Parathyroid adenoma (tissue), 2 donors: Measurements from ENCODE around the gene DNAI7.
A peak's percentile ranks its signal among the peaks of the same experiment; 100 is the strongest.

Source experiments
- H2AFZ ChIP-seq: fragments of 300-600 bp; sonication (generic); one replicate; pipeline ENCODE4 v1.7.0; 2017; ENCODE audit warnings: antibody characterized with exemption, mild to moderate bottlenecking
- H3K27ac ChIP-seq: fragments of 300-600 bp; sonication (generic); one replicate; pipeline ENCODE4 v1.7.0; 2017
- H3K27me3 ChIP-seq: fragments of 300-600 bp; sonication (generic); one replicate; pipeline ENCODE4 v1.7.0; 2017; ENCODE audit warnings: low read length; ENCODE audit not compliant: control insufficient read depth, insufficient read depth
- H3K36me3 ChIP-seq: fragments of 300-600 bp; sonication (generic); one replicate; pipeline ENCODE4 v1.7.0; 2017; ENCODE audit warnings: low read length; ENCODE audit not compliant: control insufficient read depth, insufficient read depth
- H3K4me1 ChIP-seq: fragments of 300-600 bp; sonication (generic); one replicate; pipeline ENCODE4 v1.7.0; 2017; ENCODE audit warnings: control low read depth
- H3K4me2 ChIP-seq: fragments of 300-600 bp; sonication (generic); one replicate; pipeline ENCODE4 v1.7.0; 2017; ENCODE audit warnings: low read length
- H3K4me3 ChIP-seq: fragments of 300-600 bp; sonication (generic); one replicate; pipeline ENCODE4 v1.7.0; 2017; ENCODE audit warnings: low read depth, low read length
- H3K79me2 ChIP-seq: fragments of 300-600 bp; sonication (generic); one replicate; pipeline ENCODE4 v1.7.0; 2017; ENCODE audit warnings: control low read depth
- H3K9ac ChIP-seq: fragments of 300-600 bp; sonication (generic); one replicate; pipeline ENCODE4 v1.7.0; 2017; ENCODE audit warnings: mild to moderate bottlenecking
- H3K9me3 ChIP-seq: fragments of 300-600 bp; sonication (generic); one replicate; pipeline ENCODE4 v1.7.0; 2017; ENCODE audit warnings: low read length; ENCODE audit not compliant: control insufficient read depth
- TF ChIP-seq, protein P1 (sequence below): fragments of 300-600 bp; sonication (generic); IDR thresholded peaks from one replicate; pipeline ENCODE4 v1.7.0; 2017; ENCODE audit warnings: antibody characterized with exemption, mild to moderate bottlenecking
- donor health status: primary hyperparathyroidism.

The DNAI7 gene

DNA sequence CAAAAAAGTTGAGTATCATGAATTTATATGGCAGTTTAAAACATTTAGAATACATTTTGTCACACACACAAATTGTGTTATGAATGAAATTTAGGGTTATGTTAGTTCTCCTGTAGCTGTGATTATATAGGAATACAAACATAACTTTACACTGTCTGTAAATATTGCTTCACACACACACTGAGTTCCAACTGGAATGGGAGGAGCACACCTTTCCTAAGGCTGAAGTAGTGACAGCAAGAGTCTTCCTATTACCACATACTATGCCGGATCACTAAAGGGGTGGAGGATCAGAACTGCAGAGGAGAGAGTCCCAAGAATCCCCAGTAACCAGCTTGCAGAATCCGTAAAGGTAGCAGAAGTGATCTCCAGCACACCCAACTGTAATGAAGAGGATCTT is 63.7 kb downstream of the DNAI7 start:
- TF ChIP-seq, protein P1, sequence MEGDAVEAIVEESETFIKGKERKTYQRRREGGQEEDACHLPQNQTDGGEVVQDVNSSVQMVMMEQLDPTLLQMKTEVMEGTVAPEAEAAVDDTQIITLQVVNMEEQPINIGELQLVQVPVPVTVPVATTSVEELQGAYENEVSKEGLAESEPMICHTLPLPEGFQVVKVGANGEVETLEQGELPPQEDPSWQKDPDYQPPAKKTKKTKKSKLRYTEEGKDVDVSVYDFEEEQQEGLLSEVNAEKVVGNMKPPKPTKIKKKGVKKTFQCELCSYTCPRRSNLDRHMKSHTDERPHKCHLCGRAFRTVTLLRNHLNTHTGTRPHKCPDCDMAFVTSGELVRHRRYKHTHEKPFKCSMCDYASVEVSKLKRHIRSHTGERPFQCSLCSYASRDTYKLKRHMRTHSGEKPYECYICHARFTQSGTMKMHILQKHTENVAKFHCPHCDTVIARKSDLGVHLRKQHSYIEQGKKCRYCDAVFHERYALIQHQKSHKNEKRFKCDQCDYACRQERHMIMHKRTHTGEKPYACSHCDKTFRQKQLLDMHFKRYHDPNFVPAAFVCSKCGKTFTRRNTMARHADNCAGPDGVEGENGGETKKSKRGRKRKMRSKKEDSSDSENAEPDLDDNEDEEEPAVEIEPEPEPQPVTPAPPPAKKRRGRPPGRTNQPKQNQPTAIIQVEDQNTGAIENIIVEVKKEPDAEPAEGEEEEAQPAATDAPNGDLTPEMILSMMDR = no peak

GRCh38 chr12:25130741-25131188 is 64.2 kb downstream of the DNAI7 start:
- Histone ChIP-seq H2AFZ (no peak overlapping the region), H3K27ac (no peak overlapping the region), H3K4me2 (no peak overlapping the region), H3K9ac (no peak overlapping the region), H3K36me3 (no peaks in the 10 kb centered on the region), H3K79me2 (no peaks in the 10 kb centered on the region), H3K9me3 (no peaks in the 10 kb centered on the region), H3K4me3 (no peak overlapping the region), H3K27me3 (no peaks in the 10 kb centered on the region), H3K4me1 (no peaks in the 10 kb centered on the region)
- TF ChIP-seq, protein P1 = peak; percentile 51

More for the DNA sequence above, 63.7 kb downstream of the DNAI7 start:
- Histone ChIP-seq H3K4me2 (no peak overlapping the region), H3K27ac (no peak overlapping the region), H3K9me3 (no peaks in the 10 kb centered on the region), H3K4me3 (no peak overlapping the region), H3K27me3 (no peaks in the 10 kb centered on the region), H3K36me3 (no peaks in the 10 kb centered on the region), H2AFZ (no peak overlapping the region), H3K9ac (no peak overlapping the region), H3K79me2 (no peaks in the 10 kb centered on the region), H3K4me1 (no peaks in the 10 kb centered on the region)

DNA sequence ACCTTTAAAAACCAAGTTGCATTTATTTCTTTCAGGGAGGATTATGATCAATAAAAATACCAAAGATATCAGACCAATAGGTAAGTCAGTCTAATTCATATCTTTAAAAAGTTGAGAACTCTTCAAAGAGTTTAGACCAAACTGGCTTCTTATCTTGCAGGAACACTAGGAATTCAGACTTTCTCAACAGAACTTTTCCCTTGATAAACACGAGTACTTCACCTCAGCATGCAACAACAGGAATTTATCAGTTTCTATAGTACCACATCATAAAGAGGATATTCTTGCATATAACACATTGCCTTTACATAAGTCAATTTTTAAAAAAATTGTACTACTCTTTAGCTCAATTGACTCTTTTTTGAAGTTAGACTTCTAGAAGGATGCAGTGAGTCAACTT is 68.2 kb downstream of the DNAI7 start:
- TF ChIP-seq, protein P1 = no peak
- H3K4me1 ChIP-seq = no peaks in the 10 kb centered on the region
- H2AFZ ChIP-seq = no peak overlapping the region
- H3K27me3 ChIP-seq = no peaks in the 10 kb centered on the region
- H3K9me3 ChIP-seq = no peaks in the 10 kb centered on the region
- H3K36me3 ChIP-seq = no peaks in the 10 kb centered on the region
- no peak overlapping the region for H3K27ac ChIP-seq
- no peak overlapping the region for H3K4me3 ChIP-seq
- H3K4me2 ChIP-seq = no peak overlapping the region
- no peaks in the 10 kb centered on the region for H3K79me2 ChIP-seq
- H3K9ac ChIP-seq = no peak overlapping the region

- no peaks in the 10 kb centered on the region for H3K4me1 ChIP-seq
- no peaks in the 10 kb centered on the region for H3K9me3 ChIP-seq
- H3K27me3 ChIP-seq = no peaks in the 10 kb centered on the region
- no peak overlapping the region for H3K27ac ChIP-seq
- H3K36me3 ChIP-seq = no peaks in the 10 kb centered on the region
- H2AFZ ChIP-seq = no peak overlapping the region
- H3K4me3 ChIP-seq = no peak overlapping the region
- no peaks in the 10 kb centered on the region for H3K79me2 ChIP-seq
- H3K4me2 ChIP-seq = no peak overlapping the region
- H3K9ac ChIP-seq = no peak overlapping the region
- TF ChIP-seq, protein P1 = no peak
Observed at GRCh38 chr12:25126101-25126500, 68.9 kb downstream of the DNAI7 start.

GRCh38 chr12:25124493-25124892 is 70.5 kb downstream of the DNAI7 start:
- H2AFZ ChIP-seq = no peak overlapping the region

More at GRCh38 chr12:25124493-25124892, 70.5 kb downstream of the DNAI7 start:
- no peaks in the 10 kb centered on the region for H3K79me2 ChIP-seq
- H3K4me2 ChIP-seq = no peak overlapping the region
- H3K9me3 ChIP-seq = no peaks in the 10 kb centered on the region
- no peak overlapping the region for H3K9ac ChIP-seq
- no peaks in the 10 kb centered on the region for H3K36me3 ChIP-seq
- no peaks in the 10 kb centered on the region for H3K27me3 ChIP-seq
- TF ChIP-seq, protein P1 = no peak
- no peak overlapping the region for H3K4me3 ChIP-seq
- H3K27ac ChIP-seq = no peak overlapping the region
- no peaks in the 10 kb centered on the region for H3K4me1 ChIP-seq
